DMS79 treated with DMSO at 0.1 percent for 48 hours (cell line): ENCODE data around the gene GSTP1.
"Not testable (repeated sequence)": the region's sequence is repeated elsewhere in the genome, so short reads cannot be mapped to it uniquely, and the experiment has no call there.

Source experiments
- DNase-seq: peaks from one replicate; lab custom pipeline; 2025; lab: John Stamatoyannopoulos, UW

GSTP1 gene

GRCh38 chr11:67583247-67584204 is at the start of gene GSTP1:
GSTP1 (plus strand) TSS chr11:67583812; CDS start chr11:67583844, 32 bp downstream.
- peak; percentile 83 for DNase-seq

GRCh38 chr11:67534070-67534679 is 49.4 kb upstream of the GSTP1 start:
- DNase-seq = no peak

- no peak for DNase-seq
Measured at GRCh38 chr11:67535561-67535960, 48.1 kb upstream of the GSTP1 start.

- DNase-seq = no peak
Measured at GRCh38 chr11:67538306-67538705, 45.3 kb upstream of the GSTP1 start.

- DNase-seq = no peak
Measured at GRCh38 chr11:67538823-67539505, 44.6 kb upstream of the GSTP1 start.

GRCh38 chr11:67539550-67539949 is 44.1 kb upstream of the GSTP1 start:
- no peak for DNase-seq

- no peak for DNase-seq
Measured at GRCh38 chr11:67541198-67541597, 42.4 kb upstream of the GSTP1 start.

- DNase-seq = no peak
Measured at GRCh38 chr11:67542169-67542568, 41.4 kb upstream of the GSTP1 start.

- no peak for DNase-seq
Measured at GRCh38 chr11:67542971-67543370, 40.6 kb upstream of the GSTP1 start.

- no peak for DNase-seq
Measured at GRCh38 chr11:67543585-67543984, 40.0 kb upstream of the GSTP1 start.

GRCh38 chr11:67544616-67545242 is 38.9 kb upstream of the GSTP1 start:
- no peak for DNase-seq

- DNase-seq = no peak
Measured at GRCh38 chr11:67545280-67545679, 38.3 kb upstream of the GSTP1 start.

GRCh38 chr11:67548112-67548511 is 35.5 kb upstream of the GSTP1 start:
- DNase-seq = not testable (repeated sequence)

GRCh38 chr11:67548555-67549110 is 35.0 kb upstream of the GSTP1 start:
- no peak for DNase-seq

GRCh38 chr11:67551127-67551526 is 32.5 kb upstream of the GSTP1 start:
- DNase-seq = no peak

- not testable (repeated sequence) for DNase-seq
Measured at GRCh38 chr11:67551697-67552096, 31.9 kb upstream of the GSTP1 start.

- DNase-seq = no peak
Measured at GRCh38 chr11:67556244-67556643, 27.4 kb upstream of the GSTP1 start.

GRCh38 chr11:67558084-67558772 is 25.4 kb upstream of the GSTP1 start:
- DNase-seq = no peak

GRCh38 chr11:67561971-67562619 is 21.5 kb upstream of the GSTP1 start:
- DNase-seq = no peak

- no peak for DNase-seq
Measured at GRCh38 chr11:67562963-67563704, 20.5 kb upstream of the GSTP1 start.
